ENCODE measurements around the gene IQCH.

Gene IQCH

DNA sequence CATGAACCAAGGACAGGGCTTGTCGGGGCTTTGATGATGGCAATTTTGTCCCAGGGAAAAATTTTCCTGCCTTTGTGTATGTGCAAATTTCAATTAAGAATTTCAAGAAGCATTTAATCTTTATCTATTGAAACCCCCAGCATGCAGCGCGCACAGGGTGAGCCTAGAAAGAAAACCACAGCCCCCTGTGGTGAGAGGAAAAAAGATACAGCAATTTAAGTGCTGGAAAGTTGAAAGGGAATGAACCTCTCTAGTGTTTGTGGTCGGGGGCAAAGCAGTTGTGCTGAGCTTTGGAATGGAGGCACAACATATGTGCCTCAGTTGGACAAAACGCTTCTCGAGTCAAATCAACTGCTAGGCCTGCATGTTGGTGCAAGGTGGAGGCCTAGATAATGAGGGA is 154.6 kb downstream of the IQCH start:
- Histone ChIP-seq H3K4me3 (IDR thresholded peaks at IDR 0.05; ENCODE audit: insufficient read depth, low read depth, low read length) (no peak overlapping the region), H3K79me2 (ENCODE audit: insufficient read depth, low read depth) (no peaks in the 10 kb centered on the region), H3K4me1 (ENCODE audit: low read depth, poor library complexity, severe bottlenecking) (no peaks in the 10 kb centered on the region), H3K9ac (no peak overlapping the region), H3K27ac (no peak overlapping the region), H3K27me3 (ENCODE audit: insufficient read depth, low read depth) (no peaks in the 10 kb centered on the region), H4K20me1 (ENCODE audit: insufficient read depth) (no peaks in the 10 kb centered on the region), H3K36me3 (ENCODE audit: insufficient read depth) (no peaks in the 10 kb centered on the region), H3K4me2 (no peak overlapping the region), H2AFZ (ENCODE audit: low read depth) (no peak overlapping the region)
- TF ChIP-seq, protein P1, sequence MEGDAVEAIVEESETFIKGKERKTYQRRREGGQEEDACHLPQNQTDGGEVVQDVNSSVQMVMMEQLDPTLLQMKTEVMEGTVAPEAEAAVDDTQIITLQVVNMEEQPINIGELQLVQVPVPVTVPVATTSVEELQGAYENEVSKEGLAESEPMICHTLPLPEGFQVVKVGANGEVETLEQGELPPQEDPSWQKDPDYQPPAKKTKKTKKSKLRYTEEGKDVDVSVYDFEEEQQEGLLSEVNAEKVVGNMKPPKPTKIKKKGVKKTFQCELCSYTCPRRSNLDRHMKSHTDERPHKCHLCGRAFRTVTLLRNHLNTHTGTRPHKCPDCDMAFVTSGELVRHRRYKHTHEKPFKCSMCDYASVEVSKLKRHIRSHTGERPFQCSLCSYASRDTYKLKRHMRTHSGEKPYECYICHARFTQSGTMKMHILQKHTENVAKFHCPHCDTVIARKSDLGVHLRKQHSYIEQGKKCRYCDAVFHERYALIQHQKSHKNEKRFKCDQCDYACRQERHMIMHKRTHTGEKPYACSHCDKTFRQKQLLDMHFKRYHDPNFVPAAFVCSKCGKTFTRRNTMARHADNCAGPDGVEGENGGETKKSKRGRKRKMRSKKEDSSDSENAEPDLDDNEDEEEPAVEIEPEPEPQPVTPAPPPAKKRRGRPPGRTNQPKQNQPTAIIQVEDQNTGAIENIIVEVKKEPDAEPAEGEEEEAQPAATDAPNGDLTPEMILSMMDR (conservative IDR thresholded peaks at IDR 0.05; ENCODE audit: low read depth, low read length) = no peak

DNA sequence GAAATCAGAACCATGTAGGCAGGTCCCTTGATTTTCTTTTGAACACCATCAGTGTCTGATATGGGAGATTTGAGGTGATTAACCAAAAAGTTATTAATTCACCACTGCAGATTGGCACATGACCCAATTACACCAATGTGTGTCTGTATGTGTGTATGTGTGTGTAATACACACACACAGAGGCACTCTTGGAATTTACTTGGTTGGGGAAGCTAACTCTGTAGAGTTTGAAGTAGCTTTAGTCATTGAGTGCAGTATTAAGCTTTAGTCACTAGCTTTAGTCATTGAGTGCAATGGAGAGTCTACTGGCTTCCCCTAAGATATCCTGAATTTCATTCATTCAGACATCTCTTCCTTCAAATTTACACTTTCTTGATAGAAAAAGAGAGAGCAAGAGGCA is 156.9 kb downstream of the IQCH start:
- H3K9ac ChIP-seq = no peak overlapping the region
- H4K20me1 ChIP-seq (ENCODE audit: insufficient read depth) = no peaks in the 10 kb centered on the region
- H3K79me2 ChIP-seq (ENCODE audit: insufficient read depth, low read depth) = no peaks in the 10 kb centered on the region
- no peak overlapping the region for H3K27ac ChIP-seq
- H3K4me2 ChIP-seq = no peak overlapping the region
- no peaks in the 10 kb centered on the region for H3K27me3 ChIP-seq (ENCODE audit: insufficient read depth, low read depth)
- TF ChIP-seq, protein P1 (conservative IDR thresholded peaks at IDR 0.05; ENCODE audit: low read depth, low read length) = no peak
- no peaks in the 10 kb centered on the region for H3K4me1 ChIP-seq (ENCODE audit: low read depth, poor library complexity, severe bottlenecking)
- no peak overlapping the region for H2AFZ ChIP-seq (ENCODE audit: low read depth)
- no peaks in the 10 kb centered on the region for H3K36me3 ChIP-seq (ENCODE audit: insufficient read depth)
- H3K4me3 ChIP-seq (IDR thresholded peaks at IDR 0.05; ENCODE audit: insufficient read depth, low read depth, low read length) = no peak overlapping the region

DNA sequence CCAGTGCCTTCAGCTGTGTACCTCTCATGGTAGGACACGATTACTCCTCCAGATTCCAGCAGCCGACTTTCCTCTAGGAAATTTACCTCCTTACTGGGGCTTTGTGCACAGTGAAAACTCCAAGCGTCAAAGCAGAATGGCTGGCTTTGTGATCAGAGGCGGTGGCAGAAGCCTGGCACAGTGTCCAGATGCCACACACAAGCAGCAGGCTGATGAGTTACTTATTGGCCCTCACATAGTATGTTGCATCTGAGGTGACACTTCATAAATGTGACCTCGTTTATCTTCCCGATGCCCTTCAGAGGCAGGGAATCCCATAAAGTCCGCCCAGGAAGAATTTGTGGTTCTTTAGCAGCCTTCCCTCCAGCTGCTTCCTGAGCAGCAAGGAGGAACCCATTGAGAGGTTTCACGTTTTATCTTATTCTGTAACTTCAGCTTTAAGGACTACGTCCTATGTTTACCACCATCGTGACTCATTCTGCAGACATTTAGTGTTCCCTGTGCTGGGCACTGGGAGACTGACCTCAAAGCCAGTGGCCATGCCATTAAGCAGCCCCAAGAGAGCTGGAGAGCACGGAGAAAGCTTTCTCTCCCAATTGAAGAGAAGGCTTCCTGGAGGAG is 159.3 kb downstream of the IQCH start:
- Histone ChIP-seq H3K4me3 (IDR thresholded peaks at IDR 0.05; ENCODE audit: insufficient read depth, low read depth, low read length) (no peak overlapping the region), H4K20me1 (ENCODE audit: insufficient read depth) (no peaks in the 10 kb centered on the region), H3K79me2 (ENCODE audit: insufficient read depth, low read depth) (no peaks in the 10 kb centered on the region), H3K9ac (no peak overlapping the region), H2AFZ (ENCODE audit: low read depth) (no peak overlapping the region), H3K4me2 (no peak overlapping the region), H3K4me1 (ENCODE audit: low read depth, poor library complexity, severe bottlenecking) (no peaks in the 10 kb centered on the region), H3K27me3 (ENCODE audit: insufficient read depth, low read depth) (no peaks in the 10 kb centered on the region), H3K27ac (no peak overlapping the region), H3K36me3 (ENCODE audit: insufficient read depth) (no peaks in the 10 kb centered on the region)
- TF ChIP-seq, protein P1 (conservative IDR thresholded peaks at IDR 0.05; ENCODE audit: low read depth, low read length) = no peak

DNA sequence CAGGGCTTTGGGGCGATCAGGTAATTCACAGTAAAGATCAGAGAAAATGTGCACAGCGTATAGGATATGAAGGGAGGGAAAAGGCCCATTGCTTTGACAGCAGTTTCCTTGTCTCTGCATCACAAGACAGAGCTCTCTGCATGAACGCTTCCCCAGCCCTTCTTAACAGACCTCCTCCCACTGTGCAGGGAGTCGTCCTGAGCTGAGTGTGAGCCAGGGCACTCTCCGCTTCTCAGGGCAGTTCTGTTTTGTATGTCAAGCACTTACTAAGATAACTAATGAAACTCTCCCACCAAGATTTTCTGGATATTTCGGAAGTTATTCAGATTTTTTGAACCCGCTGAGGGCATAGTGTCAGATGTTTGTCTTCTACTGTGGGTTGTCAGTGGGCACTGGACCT is 160.6 kb downstream of the IQCH start:
- no peak overlapping the region for H3K4me2 ChIP-seq
- H3K79me2 ChIP-seq (ENCODE audit: insufficient read depth, low read depth) = no peaks in the 10 kb centered on the region
- no peaks in the 10 kb centered on the region for H4K20me1 ChIP-seq (ENCODE audit: insufficient read depth)

More for the DNA sequence above, 160.6 kb downstream of the IQCH start:
- H3K36me3 ChIP-seq (ENCODE audit: insufficient read depth) = no peaks in the 10 kb centered on the region
- H3K4me3 ChIP-seq (IDR thresholded peaks at IDR 0.05; ENCODE audit: insufficient read depth, low read depth, low read length) = no peak overlapping the region
- H3K27me3 ChIP-seq (ENCODE audit: insufficient read depth, low read depth) = no peaks in the 10 kb centered on the region
- TF ChIP-seq, protein P1 (conservative IDR thresholded peaks at IDR 0.05; ENCODE audit: low read depth, low read length) = no peak
- no peak overlapping the region for H2AFZ ChIP-seq (ENCODE audit: low read depth)
- no peak overlapping the region for H3K9ac ChIP-seq
- no peaks in the 10 kb centered on the region for H3K4me1 ChIP-seq (ENCODE audit: low read depth, poor library complexity, severe bottlenecking)
- H3K27ac ChIP-seq = no peak overlapping the region

All from KMS-11 (cell line).